ENCODE results near the gene SART3. TPM values are rescaled to one million over a fixed set of nuclear protein-coding genes. Genes with fewer than 3 reads are reported as not detected.

Gene SART3
- total RNA-seq (2014; rRNA removed; shearing (Covaris generic); ENCODE audit: low replicate concordance): 89.4 and 108 TPM in 2 replicates

GRCh38 chr12:108560752-108561719 is at the start of gene SART3:
SART3 (minus strand) TSS chr12:108561173; CDS start chr12:108561154, 19 bp downstream.
- Histone ChIP-seq H3K4me2 (ENCODE audit: low read depth, low read length, poor library complexity, severe bottlenecking) (peak within 1 kb of the TSS; percentile 90), H3K27me3 (ENCODE audit: low read length) (no peaks in the 10 kb centered on the region), H3K27ac (ENCODE audit: low read length) (peak within 1 kb of the TSS; percentile 83), H3K9me3 (ENCODE audit: low read length) (no peaks in the 10 kb centered on the region), H3K79me2 (ENCODE audit: low read length) (peaks cover 68% of the 10 kb centered on the region), H3K9ac (ENCODE audit: low read length) (peak within 1 kb of the TSS; percentile 94), H3K4me3 (ENCODE audit: low read length) (peak within 1 kb of the TSS; percentile 95), H3K4me1 (ENCODE audit: low read length) (peaks cover 56% of the 10 kb centered on the region), H4K20me1 (ENCODE audit: insufficient read depth, low read depth, low read length) (peaks cover 4% of the 10 kb centered on the region; the same call in 1 of the 2 replicates), H3K9me2 (replicated peaks; ENCODE audit: insufficient read depth, low read length) (no peaks in the 10 kb centered on the region), H3K36me3 (ENCODE audit: insufficient read depth, low read length) (peaks cover 11% of the 10 kb centered on the region; the same call in 1 of the 2 replicates), H2AFZ (ENCODE audit: low read length) (peak within 1 kb of the TSS; percentile 91)
- DNase-seq: peak; percentile 94

- Histone ChIP-seq H3K4me2 (ENCODE audit: low read depth, low read length, poor library complexity, severe bottlenecking) (no peak overlapping the region), H3K36me3 (ENCODE audit: insufficient read depth, low read length) (no peaks in the 10 kb centered on the region), H3K27me3 (ENCODE audit: low read length) (no peaks in the 10 kb centered on the region; the same call in 1 of the 2 replicates), H3K4me3 (ENCODE audit: low read length) (no peak overlapping the region), H3K9me2 (replicated peaks; ENCODE audit: insufficient read depth, low read length) (no peaks in the 10 kb centered on the region), H2AFZ (ENCODE audit: low read length) (no peak overlapping the region), H3K9ac (ENCODE audit: low read length) (no peak overlapping the region), H3K79me2 (ENCODE audit: low read length) (no peaks in the 10 kb centered on the region), H3K4me1 (ENCODE audit: low read length) (no peaks in the 10 kb centered on the region), H3K27ac (ENCODE audit: low read length) (no peak overlapping the region), H3K9me3 (ENCODE audit: low read length) (no peaks in the 10 kb centered on the region), H4K20me1 (ENCODE audit: insufficient read depth, low read depth, low read length) (no peaks in the 10 kb centered on the region)
- no peak for DNase-seq
Observed at GRCh38 chr12:108610336-108610815, 49.4 kb upstream of the SART3 start.

GRCh38 chr12:108609537-108610335 is 48.8 kb upstream of the SART3 start:
- DNase-seq: no peak
- H3K4me3 ChIP-seq (ENCODE audit: low read length): no peak overlapping the region
- no peaks in the 10 kb centered on the region for H3K79me2 ChIP-seq (ENCODE audit: low read length)
- H3K4me2 ChIP-seq (ENCODE audit: low read depth, low read length, poor library complexity, severe bottlenecking): no peak overlapping the region
- H2AFZ ChIP-seq (ENCODE audit: low read length): no peak overlapping the region
- H3K9me3 ChIP-seq (ENCODE audit: low read length): no peaks in the 10 kb centered on the region
- no peaks in the 10 kb centered on the region for H4K20me1 ChIP-seq (ENCODE audit: insufficient read depth, low read depth, low read length)
- H3K9ac ChIP-seq (ENCODE audit: low read length): no peak overlapping the region
- no peaks in the 10 kb centered on the region for H3K9me2 ChIP-seq (replicated peaks; ENCODE audit: insufficient read depth, low read length)
- H3K36me3 ChIP-seq (ENCODE audit: insufficient read depth, low read length): no peaks in the 10 kb centered on the region
- no peaks in the 10 kb centered on the region for H3K4me1 ChIP-seq (ENCODE audit: low read length)
- no peaks in the 10 kb centered on the region; the same call in 1 of the 2 replicates for H3K27me3 ChIP-seq (ENCODE audit: low read length)
- H3K27ac ChIP-seq (ENCODE audit: low read length): no peak overlapping the region

GRCh38 chr12:108608616-108609015 is 47.6 kb upstream of the SART3 start:
- H3K4me1 ChIP-seq (ENCODE audit: low read length): no peaks in the 10 kb centered on the region
- no peak overlapping the region for H3K27ac ChIP-seq (ENCODE audit: low read length)
- no peak overlapping the region for H3K9ac ChIP-seq (ENCODE audit: low read length)
- no peak overlapping the region for H2AFZ ChIP-seq (ENCODE audit: low read length)
- no peak overlapping the region for H3K4me2 ChIP-seq (ENCODE audit: low read depth, low read length, poor library complexity, severe bottlenecking)
- H3K9me3 ChIP-seq (ENCODE audit: low read length): no peaks in the 10 kb centered on the region
- H4K20me1 ChIP-seq (ENCODE audit: insufficient read depth, low read depth, low read length): no peaks in the 10 kb centered on the region
- H3K27me3 ChIP-seq (ENCODE audit: low read length): no peaks in the 10 kb centered on the region; the same call in 1 of the 2 replicates
- H3K9me2 ChIP-seq (replicated peaks; ENCODE audit: insufficient read depth, low read length): no peaks in the 10 kb centered on the region
- no peak for DNase-seq
- H3K4me3 ChIP-seq (ENCODE audit: low read length): no peak overlapping the region
- H3K36me3 ChIP-seq (ENCODE audit: insufficient read depth, low read length): no peaks in the 10 kb centered on the region
- H3K79me2 ChIP-seq (ENCODE audit: low read length): no peaks in the 10 kb centered on the region

GRCh38 chr12:108607981-108608600 is 47.1 kb upstream of the SART3 start:
- Histone ChIP-seq H3K79me2 (ENCODE audit: low read length) (no peaks in the 10 kb centered on the region), H3K36me3 (ENCODE audit: insufficient read depth, low read length) (no peaks in the 10 kb centered on the region), H3K9me2 (replicated peaks; ENCODE audit: insufficient read depth, low read length) (no peaks in the 10 kb centered on the region), H3K4me2 (ENCODE audit: low read depth, low read length, poor library complexity, severe bottlenecking) (no peak overlapping the region), H3K9me3 (ENCODE audit: low read length) (no peaks in the 10 kb centered on the region), H3K27ac (ENCODE audit: low read length) (no peak overlapping the region), H3K27me3 (ENCODE audit: low read length) (no peaks in the 10 kb centered on the region; the same call in 1 of the 2 replicates), H3K4me1 (ENCODE audit: low read length) (no peaks in the 10 kb centered on the region), H3K9ac (ENCODE audit: low read length) (no peak overlapping the region), H3K4me3 (ENCODE audit: low read length) (no peak overlapping the region), H2AFZ (ENCODE audit: low read length) (no peak overlapping the region), H4K20me1 (ENCODE audit: insufficient read depth, low read depth, low read length) (no peaks in the 10 kb centered on the region)
- no peak for DNase-seq

- H4K20me1 ChIP-seq (ENCODE audit: insufficient read depth, low read depth, low read length): no peaks in the 10 kb centered on the region
- H3K4me2 ChIP-seq (ENCODE audit: low read depth, low read length, poor library complexity, severe bottlenecking): no peak overlapping the region
- no peak overlapping the region for H3K4me3 ChIP-seq (ENCODE audit: low read length)
- no peak overlapping the region for H3K27ac ChIP-seq (ENCODE audit: low read length)
- no peaks in the 10 kb centered on the region for H3K79me2 ChIP-seq (ENCODE audit: low read length)
- H2AFZ ChIP-seq (ENCODE audit: low read length): no peak overlapping the region
- H3K4me1 ChIP-seq (ENCODE audit: low read length): no peaks in the 10 kb centered on the region
- no peak for DNase-seq
- no peaks in the 10 kb centered on the region for H3K9me3 ChIP-seq (ENCODE audit: low read length)
- H3K9me2 ChIP-seq (replicated peaks; ENCODE audit: insufficient read depth, low read length): no peaks in the 10 kb centered on the region
- H3K9ac ChIP-seq (ENCODE audit: low read length): no peak overlapping the region
- H3K36me3 ChIP-seq (ENCODE audit: insufficient read depth, low read length): no peaks in the 10 kb centered on the region
- H3K27me3 ChIP-seq (ENCODE audit: low read length): no peaks in the 10 kb centered on the region
Observed at GRCh38 chr12:108606492-108606891, 45.5 kb upstream of the SART3 start.

GRCh38 chr12:108605690-108606406 is 44.9 kb upstream of the SART3 start:
- no peaks in the 10 kb centered on the region for H4K20me1 ChIP-seq (ENCODE audit: insufficient read depth, low read depth, low read length)
- H3K9ac ChIP-seq (ENCODE audit: low read length): no peak overlapping the region
- no peaks in the 10 kb centered on the region for H3K36me3 ChIP-seq (ENCODE audit: insufficient read depth, low read length)
- no peaks in the 10 kb centered on the region for H3K9me3 ChIP-seq (ENCODE audit: low read length)
- H3K4me1 ChIP-seq (ENCODE audit: low read length): no peaks in the 10 kb centered on the region
- H3K27me3 ChIP-seq (ENCODE audit: low read length): no peaks in the 10 kb centered on the region
- H2AFZ ChIP-seq (ENCODE audit: low read length): no peak overlapping the region
- H3K9me2 ChIP-seq (replicated peaks; ENCODE audit: insufficient read depth, low read length): no peaks in the 10 kb centered on the region
- DNase-seq: no peak
- no peak overlapping the region for H3K4me3 ChIP-seq (ENCODE audit: low read length)
- no peaks in the 10 kb centered on the region for H3K79me2 ChIP-seq (ENCODE audit: low read length)
- no peak overlapping the region for H3K4me2 ChIP-seq (ENCODE audit: low read depth, low read length, poor library complexity, severe bottlenecking)
- H3K27ac ChIP-seq (ENCODE audit: low read length): no peak overlapping the region

Measured in Karpas-422 (cell line).